Measurements from ENCODE around the gene FAM120B. TPM values are rescaled to one million over a fixed set of nuclear protein-coding genes. Genes with fewer than 3 reads are reported as not detected.

FAM120B gene
- total RNA-seq, 1 donor = 14.8 TPM

- no peak for DNase-seq (ENCODE audit: low read depth in 2 of 3, low spot score in 2 of 3)
Measured at GRCh38 chr6:170449835-170450753, 143.5 kb downstream of the FAM120B start.

- no peak for DNase-seq (ENCODE audit: low read depth in 2 of 3, low spot score in 2 of 3)
Measured at GRCh38 chr6:170450916-170451761, 144.6 kb downstream of the FAM120B start.

GRCh38 chr6:170451762-170452651 is 145.4 kb downstream of the FAM120B start:
- no peak for DNase-seq (ENCODE audit: low read depth in 2 of 3, low spot score in 2 of 3)

GRCh38 chr6:170452767-170453545 is 146.4 kb downstream of the FAM120B start:
- no peak for DNase-seq (ENCODE audit: low read depth in 2 of 3, low spot score in 2 of 3)

GRCh38 chr6:170453586-170454511 is 147.3 kb downstream of the FAM120B start:
- no peak for DNase-seq (ENCODE audit: low read depth in 2 of 3, low spot score in 2 of 3)

- no peak for DNase-seq (ENCODE audit: low read depth in 2 of 3, low spot score in 2 of 3)
Measured at GRCh38 chr6:170454512-170455285, 148.1 kb downstream of the FAM120B start.

- no peak for DNase-seq (ENCODE audit: low read depth in 2 of 3, low spot score in 2 of 3)
Measured at GRCh38 chr6:170455335-170455979, 148.9 kb downstream of the FAM120B start.

GRCh38 chr6:170456334-170456733 is 149.8 kb downstream of the FAM120B start:
- no peak for DNase-seq (ENCODE audit: low read depth in 2 of 3, low spot score in 2 of 3)

Small RNA genes lying within 50 kb of the gene (small RNA-seq; reads per million reads assigned to genes)
- not detected for gene MIR4644

Other genes with a start within 250 kb of the FAM120B start
- gene DLL1, start 15.7 kb upstream of the FAM120B start, total RNA-seq = 1.3 TPM
- gene PSMB1, start 246.5 kb downstream of the FAM120B start, total RNA-seq = 183 TPM
- gene TBP, start 247.6 kb downstream of the FAM120B start, total RNA-seq = 54.4 TPM